ENCODE data around the gene ABCG2.

- no peak for TF ChIP-seq CTCF (IDR thresholded peaks at IDR 0.05; ENCODE audit: control extremely low read depth in 1 of 3, insufficient read depth in 1 of 3, low read depth in 1 of 3, low read length in 3 of 3)
- no peak for TF ChIP-seq SIN3A (conservative IDR thresholded peaks at IDR 0.05 in 1 of 2, IDR thresholded peaks at IDR 0.05 in 1 of 2; ENCODE audit: low read depth in 1 of 2, low read length in 2 of 2)
- TF ChIP-seq CREB1 (IDR thresholded peaks at IDR 0.05), result no peak
- no peak for TF ChIP-seq HDAC2 (IDR thresholded peaks at IDR 0.05; ENCODE audit: borderline replicate concordance in 1 of 2, low read depth in 2 of 2, low read length in 2 of 2)
- TF ChIP-seq MAFK (IDR thresholded peaks at IDR 0.05; ENCODE audit: low read depth, low read length), result no peak
- TF ChIP-seq USF2 (IDR thresholded peaks at IDR 0.05; ENCODE audit: low read length), result no peak
- no peak for TF ChIP-seq EZH2 (IDR thresholded peaks at IDR 0.05; ENCODE audit: low read depth, low read length, severe bottlenecking)
Measured at GRCh38 chr4:88134536-88135355, 23.7 kb downstream of the ABCG2 start.
